Psoas muscle (tissue), 8 donors: ENCODE measurements around the gene ART3. TPM values are rescaled to one million over a fixed set of nuclear protein-coding genes. Genes with fewer than 3 reads are reported as not detected.
A peak's percentile ranks its signal among the peaks of the same experiment; 100 is the strongest.

ENCODE experiments used
- ATAC-seq, 4 donors: fragments of 200-7000 bp; cut with Tn5 transposase; one replicate each; pipeline ENCODE4 v1.9.1; 2020; ENCODE audit warnings: moderate library complexity in 3 of 4, mild to moderate bottlenecking in 2 of 4
- DNase-seq, 2 donors: peaks; one replicate each; pipeline ENCODE4 v3.0.0-alpha.2; 2020
- H3K27ac ChIP-seq: fragments of 200-600 bp; one replicate; pipeline ENCODE4 v1.8.0; 2022
- H3K27me3 ChIP-seq, 3 donors: fragments of 200-600 bp in 1 of 3; one replicate each; pipeline versions ENCODE4 v1.6.1 to v1.8.0; 2013 to 2022; ENCODE audit warnings: low read length in 2 of 3, mild to moderate bottlenecking in 2 of 3, moderate library complexity in 1 of 3; ENCODE audit not compliant: insufficient read depth in 3 of 3
- H3K36me3 ChIP-seq, 2 donors: fragments of 200-600 bp in 1 of 2; one replicate each; pipeline versions ENCODE4 v1.6.1 to v1.8.0; 2013 to 2022; ENCODE audit warnings: low read depth in 1 of 2, mild to moderate bottlenecking in 1 of 2, moderate library complexity in 1 of 2; ENCODE audit not compliant: insufficient read depth in 1 of 2
- H3K4me1 ChIP-seq: fragments of 200-600 bp; one replicate; pipeline ENCODE4 v1.8.0; 2022
- H3K4me3 ChIP-seq: fragments of 200-600 bp; one replicate; pipeline ENCODE4 v1.8.0; 2022; ENCODE audit warnings: mild to moderate bottlenecking
- H3K9me3 ChIP-seq: fragments of 200-600 bp; one replicate; pipeline ENCODE4 v1.8.0; 2022
- WGBS, 3 donors: extraction: QIAGEN DNeasy Blood & Tissue Kit; methylation state at CpG; one replicate each; pipeline versions ENCODE4 v1.1.6 to v1.1.7; 2013; 5-methylcytosine and 5-hydroxymethylcytosine counted together
- intact Hi-C, 2 donors: fragments of 100-400 bp; cut with DNase I; formaldehyde crosslinking; loops; one replicate each; pipeline versions ENCODE4 v1.11.0 to v1.14.2; 2022
- polyA plus RNA-seq, 3 donors: library from polyadenylated mRNA; stranded (reverse); fragments of 200-250 nt; gene quantifications; one replicate each; pipeline ENCODE4 v1.2.3, GENCODE V29; 2013
- total RNA-seq, 4 donors: library from RNA; stranded (reverse); fragmentation: NEBNext Ultra II Directional in 2 of 4; extraction: Animal tissue kit (Norgen Biotek cat#: 25700) in 2 of 4; gene quantifications; one replicate each; pipeline versions ENCODE4 v1.2.1 to v1.2.4, GENCODE V29; 2021 to 2023
- TF ChIP-seq, protein P1 (sequence below): fragments of 200-600 bp; IDR thresholded peaks from one replicate; pipeline ENCODE4 v1.8.0; 2022; ENCODE audit warnings: antibody characterized with exemption
- donor health status: healthy with polysubstance abuse.
- donor health status: DM: no; HTN: no; CAD: no; lungs with moderate emphysema.
- donor health status: Bipolar disorder and iron deficiency.
- donor health status: healthy.
- donor health status: DM: yes; HTN: yes; CAD: no.
- donor health status: DM: no; HTN: no; CAD: no.
- donor health status: DM: no; HTN: no; CAD: no.
- donor health status: DM: yes; HTN: yes; CAD: no.

Gene ART3
- total and polyA plus RNA-seq, 7 donors: 33.1 to 218 (median 133) TPM

GRCh38 chr4:76155979-76156378 lies 81.5 kb downstream of the ART3 start:
- TF ChIP-seq, protein P1, sequence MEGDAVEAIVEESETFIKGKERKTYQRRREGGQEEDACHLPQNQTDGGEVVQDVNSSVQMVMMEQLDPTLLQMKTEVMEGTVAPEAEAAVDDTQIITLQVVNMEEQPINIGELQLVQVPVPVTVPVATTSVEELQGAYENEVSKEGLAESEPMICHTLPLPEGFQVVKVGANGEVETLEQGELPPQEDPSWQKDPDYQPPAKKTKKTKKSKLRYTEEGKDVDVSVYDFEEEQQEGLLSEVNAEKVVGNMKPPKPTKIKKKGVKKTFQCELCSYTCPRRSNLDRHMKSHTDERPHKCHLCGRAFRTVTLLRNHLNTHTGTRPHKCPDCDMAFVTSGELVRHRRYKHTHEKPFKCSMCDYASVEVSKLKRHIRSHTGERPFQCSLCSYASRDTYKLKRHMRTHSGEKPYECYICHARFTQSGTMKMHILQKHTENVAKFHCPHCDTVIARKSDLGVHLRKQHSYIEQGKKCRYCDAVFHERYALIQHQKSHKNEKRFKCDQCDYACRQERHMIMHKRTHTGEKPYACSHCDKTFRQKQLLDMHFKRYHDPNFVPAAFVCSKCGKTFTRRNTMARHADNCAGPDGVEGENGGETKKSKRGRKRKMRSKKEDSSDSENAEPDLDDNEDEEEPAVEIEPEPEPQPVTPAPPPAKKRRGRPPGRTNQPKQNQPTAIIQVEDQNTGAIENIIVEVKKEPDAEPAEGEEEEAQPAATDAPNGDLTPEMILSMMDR: no peak
- intact Hi-C loops: no loop called here
- H3K27me3 ChIP-seq: no peaks in the 10 kb centered on the region
- ATAC-seq (peak; percentile 32 to 62 (median 44)), DNase-seq (no peak)
- H3K4me1 ChIP-seq: no peaks in the 10 kb centered on the region
- no peaks in the 10 kb centered on the region for H3K9me3 ChIP-seq
- no peak overlapping the region for H3K27ac ChIP-seq
- 44 to 47% (median 44%) methylated on average over 3 of the region's 3 CpGs for WGBS, 3 donors
- no peak overlapping the region for H3K4me3 ChIP-seq
- peaks cover 0 to 33% of the 10 kb centered on the region in 2 donors for H3K36me3 ChIP-seq

GRCh38 chr4:76156635-76157034 lies 82.1 kb downstream of the ART3 start:
- no peak overlapping the region for H3K4me3 ChIP-seq
- H3K27me3 ChIP-seq: no peaks in the 10 kb centered on the region
- intact Hi-C loops: no loop called here
- H3K36me3 ChIP-seq: peaks cover 4 to 39% of the 10 kb centered on the region in 2 donors
- no peak overlapping the region for H3K27ac ChIP-seq
- no peaks in the 10 kb centered on the region for H3K9me3 ChIP-seq
- DNase-seq: no peak
- no peaks in the 10 kb centered on the region for H3K4me1 ChIP-seq
- peak in 3 of 4 donors; percentile 16 to 35 (median 27) for ATAC-seq
- 2 to 5% (median 4%) methylated on average over 2 of the region's 2 CpGs for WGBS, 3 donors
- TF ChIP-seq, protein P1: no peak

GRCh38 chr4:76160355-76160754 lies 85.8 kb downstream of the ART3 start:
- Histone ChIP-seq H3K4me3 (no peak overlapping the region), H3K27me3 (no peaks in the 10 kb centered on the region), H3K27ac (no peak overlapping the region), H3K36me3 (peaks cover 14 to 76% of the 10 kb centered on the region in 2 donors), H3K4me1 (peaks cover 3% of the 10 kb centered on the region), H3K9me3 (no peaks in the 10 kb centered on the region)
- DNase-seq (no peak), ATAC-seq (no peak)
- TF ChIP-seq, protein P1: no peak
- intact Hi-C loops: no loop called here
- WGBS, 3 donors: 22 to 70% (median 47%) methylated on average over 2 of the region's 2 CpGs

Other genes with a start within 250 kb of the ART3 start
- not detected for gene PPEF2, start 172.3 kb upstream of the ART3 start, total RNA-seq
- under 1 TPM in 2 of 3 donors, not detected in 1; 0.05 to 0.08 TPM for gene PPEF2, start 172.3 kb upstream of the ART3 start, polyA plus RNA-seq
- gene NAAA, start 133.7 kb upstream of the ART3 start, total RNA-seq: 1 to 10 TPM; 3.3 to 9.9 (median 7.8) TPM
- gene NAAA, start 133.7 kb upstream of the ART3 start, polyA plus RNA-seq: 1 to 10 TPM; 3.5 to 5.2 (median 3.8) TPM
- gene SDAD1, start 83.8 kb upstream of the ART3 start, total RNA-seq: 10 to 100 TPM; 27.0 to 44.3 (median 30.7) TPM
- gene SDAD1, start 83.8 kb upstream of the ART3 start, polyA plus RNA-seq: 10 to 100 TPM; 18.6 to 34.6 (median 21.5) TPM
- gene CXCL9, start 67.2 kb upstream of the ART3 start, total RNA-seq: under 1 TPM; 0.10 to 0.51 (median 0.44) TPM
- under 1 TPM; 0.03 to 0.14 (median 0.11) TPM for gene CXCL9, start 67.2 kb upstream of the ART3 start, polyA plus RNA-seq
- 1 to 10 TPM in 1 of 4 donors, under 1 TPM in 2, not detected in 1; 0.29 to 1.5 (median 0.32) TPM for gene CXCL10, start 51.2 kb upstream of the ART3 start, total RNA-seq
- gene CXCL10, start 51.2 kb upstream of the ART3 start, polyA plus RNA-seq: under 1 TPM; 0.06 to 0.17 (median 0.16) TPM
- under 1 TPM in 1 of 4 donors, not detected in 3; 0.37 TPM for gene CXCL11, start 38.6 kb upstream of the ART3 start, total RNA-seq
- gene CXCL11, start 38.6 kb upstream of the ART3 start, polyA plus RNA-seq: under 1 TPM in 2 of 3 donors, not detected in 1; 0.03 to 0.15 TPM
- gene NUP54, start 73.7 kb downstream of the ART3 start, total RNA-seq: 10 to 100 TPM; 14.1 to 25.9 (median 17.6) TPM
- gene NUP54, start 73.7 kb downstream of the ART3 start, polyA plus RNA-seq: 10 to 100 TPM; 14.2 to 26.0 (median 25.4) TPM
- gene SCARB2, start 139.1 kb downstream of the ART3 start, total RNA-seq: 100 to 1,000 TPM; 109 to 199 (median 170) TPM
- gene SCARB2, start 139.1 kb downstream of the ART3 start, polyA plus RNA-seq: 100 to 1,000 TPM in 1 of 3 donors, 10 to 100 TPM in 2; 58.5 to 107 (median 81.7) TPM
- gene FAM47E, start 177.0 kb downstream of the ART3 start, total RNA-seq: 1 to 10 TPM; 1.7 to 4.6 (median 3.2) TPM
- 1 to 10 TPM; 1.2 to 2.6 (median 1.5) TPM for gene FAM47E, start 177.0 kb downstream of the ART3 start, polyA plus RNA-seq
- gene STBD1, start 232.0 kb downstream of the ART3 start, total RNA-seq: 10 to 100 TPM; 39.8 to 59.7 (median 47.2) TPM
- gene STBD1, start 232.0 kb downstream of the ART3 start, polyA plus RNA-seq: 10 to 100 TPM; 11.7 to 52.2 (median 32.2) TPM